ENCODE data around the gene LY6G6F. TPM values are rescaled to one million over a fixed set of nuclear protein-coding genes. Genes with fewer than 3 reads are reported as not detected.

Gene LY6G6F
- total and polyA plus RNA-seq, 10 of the 15 experiments (the other 5 are each of a cell fraction or from before 2014, with no cell fraction given): not detected

GRCh38 chr6:31690231-31691077 lies 16.2 kb upstream of the LY6G6F start (continued):
- TF ChIP-seq, protein P1, sequence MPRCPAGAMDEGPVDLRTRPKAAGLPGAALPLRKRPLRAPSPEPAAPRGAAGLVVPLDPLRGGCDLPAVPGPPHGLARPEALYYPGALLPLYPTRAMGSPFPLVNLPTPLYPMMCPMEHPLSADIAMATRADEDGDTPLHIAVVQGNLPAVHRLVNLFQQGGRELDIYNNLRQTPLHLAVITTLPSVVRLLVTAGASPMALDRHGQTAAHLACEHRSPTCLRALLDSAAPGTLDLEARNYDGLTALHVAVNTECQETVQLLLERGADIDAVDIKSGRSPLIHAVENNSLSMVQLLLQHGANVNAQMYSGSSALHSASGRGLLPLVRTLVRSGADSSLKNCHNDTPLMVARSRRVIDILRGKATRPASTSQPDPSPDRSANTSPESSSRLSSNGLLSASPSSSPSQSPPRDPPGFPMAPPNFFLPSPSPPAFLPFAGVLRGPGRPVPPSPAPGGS (IDR thresholded peaks at IDR 0.05; ENCODE audit: borderline replicate concordance, insufficient read depth, low read depth, low read length, poor library complexity, severe bottlenecking): no peak
- TF ChIP-seq, protein P2, sequence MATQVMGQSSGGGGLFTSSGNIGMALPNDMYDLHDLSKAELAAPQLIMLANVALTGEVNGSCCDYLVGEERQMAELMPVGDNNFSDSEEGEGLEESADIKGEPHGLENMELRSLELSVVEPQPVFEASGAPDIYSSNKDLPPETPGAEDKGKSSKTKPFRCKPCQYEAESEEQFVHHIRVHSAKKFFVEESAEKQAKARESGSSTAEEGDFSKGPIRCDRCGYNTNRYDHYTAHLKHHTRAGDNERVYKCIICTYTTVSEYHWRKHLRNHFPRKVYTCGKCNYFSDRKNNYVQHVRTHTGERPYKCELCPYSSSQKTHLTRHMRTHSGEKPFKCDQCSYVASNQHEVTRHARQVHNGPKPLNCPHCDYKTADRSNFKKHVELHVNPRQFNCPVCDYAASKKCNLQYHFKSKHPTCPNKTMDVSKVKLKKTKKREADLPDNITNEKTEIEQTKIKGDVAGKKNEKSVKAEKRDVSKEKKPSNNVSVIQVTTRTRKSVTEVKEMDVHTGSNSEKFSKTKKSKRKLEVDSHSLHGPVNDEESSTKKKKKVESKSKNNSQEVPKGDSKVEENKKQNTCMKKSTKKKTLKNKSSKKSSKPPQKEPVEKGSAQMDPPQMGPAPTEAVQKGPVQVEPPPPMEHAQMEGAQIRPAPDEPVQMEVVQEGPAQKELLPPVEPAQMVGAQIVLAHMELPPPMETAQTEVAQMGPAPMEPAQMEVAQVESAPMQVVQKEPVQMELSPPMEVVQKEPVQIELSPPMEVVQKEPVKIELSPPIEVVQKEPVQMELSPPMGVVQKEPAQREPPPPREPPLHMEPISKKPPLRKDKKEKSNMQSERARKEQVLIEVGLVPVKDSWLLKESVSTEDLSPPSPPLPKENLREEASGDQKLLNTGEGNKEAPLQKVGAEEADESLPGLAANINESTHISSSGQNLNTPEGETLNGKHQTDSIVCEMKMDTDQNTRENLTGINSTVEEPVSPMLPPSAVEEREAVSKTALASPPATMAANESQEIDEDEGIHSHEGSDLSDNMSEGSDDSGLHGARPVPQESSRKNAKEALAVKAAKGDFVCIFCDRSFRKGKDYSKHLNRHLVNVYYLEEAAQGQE (IDR thresholded peaks at IDR 0.05; ENCODE audit: low read depth, low read length): no peak

DNA sequence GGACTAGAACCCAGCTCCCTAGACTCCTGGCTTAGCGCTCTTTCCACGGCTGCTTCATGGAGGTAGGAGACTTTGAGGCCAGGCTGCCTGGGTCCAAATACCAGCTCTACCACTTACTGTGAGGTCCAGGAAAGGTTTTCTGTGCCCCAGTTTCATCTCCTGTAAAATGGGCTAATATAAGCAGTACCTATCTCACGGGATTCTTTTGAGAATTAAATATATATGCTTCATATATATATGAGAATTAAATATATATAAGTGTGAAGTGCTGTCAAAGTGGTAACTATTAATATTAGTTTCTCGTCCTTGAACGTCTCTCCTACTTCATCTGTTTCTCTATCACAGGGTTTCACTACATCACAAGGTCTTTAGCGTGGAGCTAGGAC lies 15.6 kb upstream of the LY6G6F start:
- H3K79me2 ChIP-seq (ENCODE audit: control insufficient read depth, insufficient read depth, low read length): no peaks in the 10 kb centered on the region
- TF ChIP-seq ZBTB40 (IDR thresholded peaks at IDR 0.05; ENCODE audit: borderline replicate concordance) (no peak), CBFB (IDR thresholded peaks at IDR 0.05; ENCODE audit: low read depth) (no peak), ASH2L (IDR thresholded peaks at IDR 0.05; ENCODE audit: borderline replicate concordance, low read depth) (no peak), E4F1 (IDR thresholded peaks at IDR 0.05; ENCODE audit: borderline replicate concordance, partially characterized antibody) (no peak), BCL11A (IDR thresholded peaks at IDR 0.05; ENCODE audit: low read depth, low read length) (no peak), DPF2 (IDR thresholded peaks at IDR 0.05) (no peak)

More for the DNA sequence above, 15.6 kb upstream of the LY6G6F start:
- peaks cover 15 to 41% of the 10 kb centered on the region in 2 experiments for H3K36me3 ChIP-seq (ENCODE audit: control insufficient read depth in 2 of 2, insufficient read depth in 2 of 2, low read length in 1 of 2)
- BruUV-seq (replicated peaks): no TSS peak
- no peak for ATAC-seq
- RAD21 ChIA-PET (ENCODE audit: unreplicated experiment): no interaction called here
- H3K27me3 ChIP-seq (replicated peaks in 1 of 2; ENCODE audit: control insufficient read depth in 2 of 2, insufficient read depth in 2 of 2, low read length in 1 of 2): no peaks in the 10 kb centered on the region
- H3K9me3 ChIP-seq (replicated peaks; ENCODE audit: control insufficient read depth, insufficient read depth, low read length): no peaks in the 10 kb centered on the region
- intact Hi-C loops (cut with micrococcal nuclease; ENCODE audit: unreplicated experiment): no loop called here
- no peaks in the 10 kb centered on the region for H3K4me1 ChIP-seq (ENCODE audit: control insufficient read depth, insufficient read depth, low read length)
- H4K20me1 ChIP-seq (ENCODE audit: control insufficient read depth, insufficient read depth): no peaks in the 10 kb centered on the region
- no peak overlapping the region for H3K4me2 ChIP-seq (ENCODE audit: control insufficient read depth, insufficient read depth)
- H3K4me3 ChIP-seq: no peak overlapping the region
- 97% methylated on average over 6 of the region's 6 CpGs for WGBS (ENCODE audit: insufficient coverage, insufficient replicate concordance, low lambda C conversion rate, missing lambda C conversion rate)
- H3K27ac ChIP-seq (ENCODE audit: control insufficient read depth, insufficient read depth): no peak overlapping the region
- no peak for FAIRE-seq
- in situ Hi-C loops (cut with MboI): no loop called here
- CTCF ChIA-PET: interaction anchor here (2.2 to 2.3 kb wide), 2 partner anchors 69 to 140 kb away, joined by 5 to 7 read pairs; no protein-coding TSS in a partner anchor
- no peak overlapping the region for H2AFZ ChIP-seq (ENCODE audit: control insufficient read depth, low read depth, low read length)
- no peak for DNase-seq (ENCODE audit: low read depth, low spot score)
- SMC1A ChIA-PET (ENCODE audit: uncharacterized antibody, unreplicated experiment): interaction anchor here (0.7 to 0.8 kb wide), 2 partner anchors 139 to 173 kb away, joined by 3 to 4 read pairs; no protein-coding TSS in a partner anchor
- POLR2A ChIA-PET: interaction anchor here (0.8 kb wide), 1 partner anchor 140 kb away, joined by 7 read pairs; no protein-coding TSS in a partner anchor
- no peak overlapping the region for H3K9ac ChIP-seq (ENCODE audit: control insufficient read depth, insufficient read depth, low read length)

All from GM12878 (cell line).